Activated T-cell treated with anti-CD3 and anti-CD28 coated beads, Interleukin-2, amount 50 U/mL, for 1 hour (primary cell): ENCODE measurements around the gene HIVEP2.

Source experiments
- DNase-seq: peaks from one replicate; pipeline ENCODE4 v3.0.0-alpha.2; 2020

Gene HIVEP2

DNA sequence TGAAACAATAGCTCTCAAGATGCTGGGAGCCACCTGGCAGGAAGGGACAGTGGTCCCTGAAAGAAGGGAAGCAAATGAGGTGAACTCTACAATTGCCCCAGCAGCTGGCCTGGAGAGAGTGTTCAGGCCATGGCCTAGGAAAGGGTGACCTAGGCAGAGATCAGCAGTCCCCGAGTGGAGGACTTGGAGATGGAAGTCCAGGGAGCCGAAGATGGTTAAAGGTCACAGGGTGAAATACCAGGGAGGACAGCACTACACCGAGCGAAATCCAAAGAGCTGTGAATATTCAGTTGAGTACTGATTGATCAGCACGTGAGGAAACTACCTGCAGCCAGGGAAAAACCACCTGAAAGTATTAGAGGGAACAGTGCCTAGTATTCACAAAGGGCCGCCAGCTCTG, 133.1 kb downstream of the HIVEP2 start:
- no peak for DNase-seq

DNA sequence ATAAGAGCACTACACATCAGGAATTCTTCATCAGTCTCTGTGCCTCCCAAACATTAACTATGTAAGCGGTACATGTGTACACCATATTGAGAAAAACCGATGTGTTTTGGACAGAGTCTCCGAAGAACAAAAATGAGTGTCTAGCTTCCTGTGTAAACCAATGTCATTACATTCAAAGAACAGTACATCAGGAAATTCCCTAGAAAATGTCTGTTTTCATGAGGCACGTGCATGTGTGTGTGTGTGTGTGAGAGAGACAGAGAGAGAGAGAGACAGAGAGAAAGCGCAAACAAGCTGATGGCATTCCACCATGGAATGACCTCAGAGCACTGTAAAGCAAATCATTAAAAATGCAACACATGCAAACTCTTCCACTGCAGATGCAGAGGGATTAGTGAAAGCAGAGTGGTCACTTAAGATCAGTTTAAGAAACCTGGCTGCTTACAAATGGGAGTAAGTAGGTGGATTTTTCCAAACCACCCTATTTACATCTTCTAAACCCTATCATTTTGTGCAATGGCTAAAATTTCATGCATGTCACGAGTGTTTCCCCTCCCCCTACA, 133.9 kb downstream of the HIVEP2 start:
- DNase-seq: no peak

DNA sequence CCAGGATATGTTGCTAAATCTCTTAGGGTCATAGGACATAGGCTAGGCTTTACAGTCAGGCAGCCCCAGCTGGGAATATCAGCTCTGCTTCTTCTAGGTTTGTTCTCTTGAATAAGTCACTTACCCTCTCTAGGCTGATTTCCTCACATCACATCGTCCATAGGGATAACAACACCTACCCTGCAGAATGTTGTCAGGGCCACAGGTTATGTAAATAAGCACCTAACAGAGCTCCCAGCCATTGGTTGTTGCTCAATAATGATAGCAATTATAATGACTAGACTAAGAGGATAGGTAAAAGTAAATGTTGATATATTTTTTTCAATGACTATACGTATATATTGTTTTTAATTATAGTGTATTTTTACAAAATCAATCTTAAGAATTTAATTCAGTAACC, 135.0 kb downstream of the HIVEP2 start:
- DNase-seq: no peak

DNA sequence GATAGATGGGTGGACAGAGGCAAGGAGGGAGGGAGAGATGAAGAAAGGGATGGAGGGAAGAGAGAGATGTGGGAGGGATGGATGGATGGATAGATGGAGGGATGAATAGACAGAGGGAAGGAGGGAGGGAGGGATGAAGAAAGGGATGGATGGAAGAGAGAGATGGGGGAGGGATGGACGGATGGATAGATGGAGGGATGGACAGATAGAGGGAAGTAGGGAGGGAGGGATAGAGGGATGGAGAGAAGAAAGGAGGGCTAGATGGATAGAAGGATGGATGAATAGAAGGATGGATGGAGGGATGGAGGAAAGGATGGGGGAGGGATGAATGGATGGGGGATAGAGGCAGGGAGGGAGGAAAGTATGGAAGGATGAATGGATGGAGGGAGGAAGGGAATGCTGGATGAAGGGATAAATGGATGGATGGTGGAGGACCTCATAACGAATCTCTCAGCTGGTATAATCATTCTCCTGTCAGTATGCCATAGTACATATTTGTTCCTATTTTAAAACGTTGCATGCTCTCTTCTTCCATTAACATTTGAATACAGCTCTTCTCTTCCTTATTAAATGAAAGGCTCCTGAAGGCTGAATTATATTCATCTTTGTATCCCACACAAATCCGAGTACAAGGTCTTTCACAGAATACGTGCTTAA, 136.4 kb downstream of the HIVEP2 start:
- DNase-seq: no peak

DNA sequence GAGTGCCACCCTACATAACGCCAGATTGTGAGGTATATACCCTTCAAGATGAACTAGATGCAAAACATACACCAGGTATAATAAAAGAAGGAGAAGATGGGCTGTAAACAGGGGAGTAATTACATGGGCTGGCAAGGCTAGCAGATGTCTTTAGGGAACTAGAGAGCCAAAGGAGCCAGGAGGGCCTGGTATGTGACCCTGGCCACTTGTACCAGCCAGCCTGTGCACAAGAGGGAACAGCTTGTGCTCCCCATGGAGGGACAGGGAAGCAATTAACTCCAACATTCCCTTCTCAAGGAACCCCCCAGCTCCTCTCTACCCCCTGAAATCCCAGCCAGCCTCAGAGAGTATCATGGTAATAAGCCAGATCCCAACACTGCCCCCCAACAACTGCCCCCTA, 139.9 kb downstream of the HIVEP2 start:
- no peak for DNase-seq

DNA sequence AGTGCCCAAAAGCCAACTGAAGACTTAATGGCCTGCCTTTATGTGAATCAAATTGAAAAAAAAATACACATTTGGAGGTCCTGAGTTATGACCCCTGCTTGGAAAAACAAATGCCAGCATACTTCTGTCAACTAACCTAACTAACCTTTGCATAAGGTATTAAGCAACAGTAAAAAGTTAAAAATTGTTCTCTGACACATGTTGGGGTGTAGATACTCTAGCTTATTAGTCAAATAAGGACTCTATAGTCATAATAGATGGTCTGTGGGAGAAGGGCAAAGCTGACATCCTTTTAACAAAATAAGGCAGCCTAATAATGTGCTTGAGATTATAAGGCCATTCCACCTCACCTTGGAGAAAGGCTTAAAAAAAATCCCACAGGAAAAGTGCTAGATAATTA, 140.5 kb downstream of the HIVEP2 start:
- DNase-seq: no peak

DNA sequence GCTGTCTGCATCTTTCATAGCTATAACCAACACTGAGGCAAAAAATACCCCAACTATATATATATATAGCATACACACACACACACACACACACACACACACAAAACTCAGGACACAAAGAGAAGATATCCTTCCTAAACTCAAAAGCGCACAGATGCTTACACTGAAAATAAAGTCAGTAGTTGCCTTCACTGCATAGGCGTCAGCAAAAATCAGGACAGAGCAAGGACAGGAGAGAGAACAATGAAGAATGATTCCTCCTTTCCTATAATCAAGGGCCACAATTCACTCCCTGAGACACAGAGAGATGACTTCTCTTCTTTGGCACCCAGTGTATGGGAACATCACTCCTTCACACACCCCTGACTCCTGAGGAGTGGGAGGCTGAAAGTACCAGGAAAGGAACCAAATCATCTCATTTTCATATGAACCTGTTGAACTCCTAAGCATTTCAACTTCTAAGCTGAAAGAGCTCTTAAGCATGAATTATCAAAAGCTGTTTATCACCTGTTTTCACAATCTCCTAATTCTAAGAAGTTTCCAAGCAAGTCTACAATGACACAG, 141.4 kb downstream of the HIVEP2 start:
- no peak for DNase-seq

DNA sequence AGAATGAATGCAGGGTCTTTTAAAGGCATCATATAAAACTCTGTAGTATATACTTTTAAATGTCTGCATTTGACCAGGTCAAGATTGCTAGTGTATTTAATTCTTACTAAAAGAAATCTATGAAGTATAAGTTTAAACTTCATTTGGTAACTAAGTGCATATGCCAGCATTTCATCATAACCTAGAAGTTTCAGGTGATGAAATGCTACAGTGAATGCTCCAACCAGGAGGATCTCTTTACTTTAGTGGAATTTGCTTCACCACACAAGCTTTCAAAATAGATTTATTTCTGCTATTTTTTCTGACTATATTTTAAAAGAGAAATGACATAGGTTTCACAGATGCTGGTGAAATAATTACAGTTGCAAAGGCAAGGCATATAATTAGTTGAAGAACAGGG, 141.9 kb downstream of the HIVEP2 start:
- no peak for DNase-seq

DNA sequence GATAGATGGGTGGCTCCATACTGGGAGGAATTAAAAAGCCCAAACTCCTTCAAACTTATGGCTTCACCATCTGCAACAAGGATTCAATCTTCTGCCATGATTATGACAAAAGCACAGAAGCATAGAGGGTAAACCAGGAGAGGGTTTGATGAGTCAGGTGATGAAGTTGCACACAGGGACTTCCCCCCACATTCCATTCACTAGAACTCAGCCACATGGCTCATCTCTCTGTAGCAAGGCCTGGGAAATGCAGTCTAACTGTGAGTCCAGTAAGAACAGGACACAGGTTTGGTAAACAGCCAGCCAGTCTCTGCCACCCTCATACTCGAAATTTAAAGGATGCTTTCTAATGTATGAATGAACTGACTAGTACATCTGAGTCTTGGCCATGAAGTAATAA, 142.9 kb downstream of the HIVEP2 start:
- no peak for DNase-seq

DNA sequence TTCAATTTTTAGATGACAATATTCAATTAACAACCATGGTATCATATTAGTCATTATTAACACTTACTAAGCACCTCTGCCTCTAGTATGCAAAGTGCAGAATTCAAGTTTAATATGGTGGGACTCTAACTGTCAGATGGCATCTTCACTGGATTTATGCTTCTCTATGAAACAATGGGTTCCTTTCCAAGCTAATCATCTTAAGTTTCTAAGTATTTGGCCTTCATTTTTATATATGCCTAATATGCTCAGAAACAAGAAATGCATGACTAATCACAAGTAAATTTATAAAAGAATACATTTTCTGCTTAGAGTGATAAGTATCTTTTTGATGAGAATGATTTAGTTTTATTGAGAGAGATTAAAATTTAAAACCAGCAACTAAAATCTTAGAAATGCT, 144.7 kb downstream of the HIVEP2 start:
- DNase-seq: no peak

DNA sequence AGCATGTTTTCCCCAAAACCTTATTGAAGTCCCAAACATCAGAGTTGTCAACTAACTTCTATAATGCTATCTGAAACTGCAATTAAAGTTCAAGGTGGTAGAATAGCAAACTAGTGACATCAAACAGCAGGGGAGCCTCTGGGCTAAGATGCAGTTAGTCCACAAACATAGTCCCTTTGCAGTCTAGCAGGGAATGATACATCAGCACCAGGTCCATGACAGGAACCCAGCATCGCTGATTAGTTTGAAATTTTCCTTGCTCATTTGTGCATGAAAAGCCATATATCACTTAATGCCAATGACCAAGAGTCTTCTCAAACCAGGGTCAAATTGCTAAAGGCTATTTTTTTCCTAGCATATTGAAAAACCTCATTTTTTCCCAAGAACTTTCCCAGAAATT, 145.3 kb downstream of the HIVEP2 start:
- DNase-seq: no peak

DNA sequence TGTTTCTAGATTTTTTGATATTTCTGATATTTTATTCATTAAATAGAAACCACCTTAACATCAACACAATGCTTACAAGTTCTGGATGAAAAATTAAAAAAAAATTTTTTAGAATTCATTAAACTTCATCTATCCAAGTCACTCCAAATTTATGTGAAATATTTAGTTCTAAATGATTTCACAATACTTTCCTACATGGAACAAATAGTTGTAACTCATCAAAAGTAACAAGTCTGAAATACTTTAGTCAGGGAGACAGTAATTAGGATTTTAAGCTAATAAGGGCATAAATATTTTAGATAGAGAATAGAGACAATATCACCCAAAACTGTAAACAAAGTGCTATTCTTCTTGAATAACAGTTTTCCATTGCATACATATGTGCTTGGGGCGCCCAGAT, 147.8 kb downstream of the HIVEP2 start:
- DNase-seq: no peak

DNA sequence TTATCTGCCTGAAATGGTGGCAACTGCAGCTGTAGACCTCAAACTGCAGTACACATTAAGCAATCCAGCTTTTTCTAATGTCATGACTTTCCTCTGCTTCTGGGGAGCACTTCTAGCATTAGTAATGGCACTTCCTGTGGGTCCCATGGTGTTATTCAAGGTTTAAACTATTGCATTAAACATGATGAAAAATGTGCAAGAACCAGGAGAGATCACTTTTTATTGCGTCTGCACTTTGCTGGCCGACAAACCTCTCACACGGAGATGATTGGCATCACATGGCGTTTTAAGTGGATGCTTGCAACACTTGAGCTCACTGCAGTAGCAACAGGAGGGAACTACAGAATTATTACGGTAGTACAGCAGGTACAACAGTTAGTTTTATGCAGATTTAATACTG, 148.4 kb downstream of the HIVEP2 start:
- no peak for DNase-seq

DNA sequence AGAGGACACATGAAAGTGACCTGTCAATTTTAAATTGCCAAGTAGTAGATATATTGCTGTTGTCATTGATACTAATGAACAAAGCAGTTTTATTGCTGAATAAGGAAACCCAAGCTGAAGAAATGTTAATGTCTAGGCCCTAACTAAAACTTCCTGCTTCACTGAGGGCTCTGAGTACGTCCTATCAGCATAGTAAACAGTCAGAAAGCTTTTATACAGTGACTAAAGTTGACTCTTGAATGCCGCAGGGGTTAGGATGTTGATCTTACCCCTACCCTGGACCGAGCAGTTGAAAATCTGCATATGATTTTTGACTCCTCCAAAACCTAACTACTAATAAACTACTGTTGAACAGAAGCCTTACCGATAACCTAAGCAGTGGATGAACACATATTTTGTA, 149.0 kb downstream of the HIVEP2 start:
- no peak for DNase-seq

DNA sequence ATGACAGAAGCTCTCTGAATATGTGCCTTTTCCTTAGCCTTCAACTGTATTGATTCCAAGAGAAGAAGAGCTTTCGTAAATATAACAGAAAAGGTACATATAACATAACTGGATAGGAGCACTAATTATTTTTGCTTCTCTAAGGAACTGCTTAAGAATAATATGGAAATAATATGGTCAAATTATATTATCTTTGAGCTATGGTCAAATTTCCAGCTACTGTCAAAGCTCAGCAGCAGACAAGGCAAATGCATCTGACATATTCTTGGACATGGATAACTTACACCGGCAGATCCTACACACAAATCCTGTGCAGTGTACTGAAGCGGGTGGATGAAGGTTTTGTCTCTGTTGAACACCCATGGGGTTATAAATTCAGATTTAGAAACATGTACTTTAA, 150.6 kb downstream of the HIVEP2 start:
- no peak for DNase-seq

DNA sequence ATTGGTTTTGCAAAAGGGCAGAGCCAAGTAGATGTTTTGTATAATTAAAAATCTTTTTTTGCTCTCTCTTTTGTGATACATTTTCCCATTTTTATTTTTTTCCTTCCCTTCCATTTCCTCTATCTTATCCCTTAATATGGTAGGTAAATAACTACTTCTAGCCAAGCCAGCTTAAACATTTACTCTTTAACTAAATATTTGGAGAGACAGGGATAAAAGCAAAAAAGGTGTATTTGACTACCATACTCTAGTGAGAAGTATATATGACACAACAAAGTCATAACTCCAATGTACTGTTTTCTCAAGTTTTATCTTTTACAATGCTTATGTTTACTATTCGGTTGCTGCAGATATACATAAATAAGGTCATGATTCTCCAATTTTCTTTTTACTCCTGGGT, 154.7 kb downstream of the HIVEP2 start:
- DNase-seq: no peak

DNA sequence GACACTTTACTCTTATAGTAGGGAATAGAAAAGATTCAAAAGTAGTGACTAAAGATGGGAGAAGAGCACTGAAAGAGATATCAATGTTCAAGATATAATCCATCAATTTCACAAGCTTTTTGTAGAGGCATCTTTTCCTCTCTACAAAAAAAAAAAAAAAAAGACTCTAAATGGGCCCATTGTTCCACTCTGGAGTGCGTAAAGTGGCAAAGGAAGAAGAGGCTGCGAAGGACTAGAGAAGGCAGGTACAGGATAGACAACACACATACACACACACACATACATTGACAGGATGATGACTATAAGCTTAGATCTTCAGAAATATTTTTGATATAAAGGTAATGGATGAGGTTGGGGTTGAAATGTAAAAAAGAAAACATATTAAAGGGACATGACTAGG, 157.6 kb downstream of the HIVEP2 start:
- DNase-seq: no peak

DNA sequence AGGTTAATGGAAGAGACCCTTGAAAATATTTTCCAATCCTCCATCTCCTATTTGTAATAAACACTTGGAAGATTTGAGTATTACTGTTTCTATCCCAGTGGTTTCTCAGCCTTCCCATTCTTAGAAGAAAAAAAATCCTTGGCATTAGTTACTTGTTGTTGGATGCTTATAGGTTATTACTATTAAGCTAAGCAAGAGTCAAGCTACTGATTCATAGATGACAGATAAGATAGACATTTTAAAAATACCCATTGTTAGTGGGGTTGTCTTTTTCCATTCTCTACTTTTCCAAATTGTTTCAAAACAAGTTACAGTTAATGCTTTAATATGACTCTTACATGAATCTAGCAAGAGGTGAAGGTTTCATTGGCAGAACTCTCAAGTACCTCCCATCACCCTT, 158.5 kb downstream of the HIVEP2 start:
- no peak for DNase-seq

DNA sequence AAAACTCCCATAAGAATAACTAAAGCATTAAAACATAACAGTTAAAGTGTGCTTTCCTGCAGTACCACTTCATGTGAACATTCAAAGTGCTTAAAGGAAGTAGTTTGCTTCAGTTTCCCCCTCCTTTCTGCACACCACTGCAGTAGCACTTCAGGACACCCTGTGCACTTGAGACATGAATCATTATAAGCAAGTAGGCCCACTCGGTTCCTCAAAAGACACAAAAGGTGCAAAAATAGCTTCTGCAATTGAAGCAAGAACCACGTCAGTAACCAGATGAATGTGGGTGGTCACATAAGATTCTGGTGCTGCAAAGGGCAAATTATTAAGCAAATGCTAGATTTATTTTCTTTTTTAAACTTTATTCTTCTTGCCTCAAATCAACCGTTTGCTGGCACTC, 160.6 kb downstream of the HIVEP2 start:
- no peak for DNase-seq

DNA sequence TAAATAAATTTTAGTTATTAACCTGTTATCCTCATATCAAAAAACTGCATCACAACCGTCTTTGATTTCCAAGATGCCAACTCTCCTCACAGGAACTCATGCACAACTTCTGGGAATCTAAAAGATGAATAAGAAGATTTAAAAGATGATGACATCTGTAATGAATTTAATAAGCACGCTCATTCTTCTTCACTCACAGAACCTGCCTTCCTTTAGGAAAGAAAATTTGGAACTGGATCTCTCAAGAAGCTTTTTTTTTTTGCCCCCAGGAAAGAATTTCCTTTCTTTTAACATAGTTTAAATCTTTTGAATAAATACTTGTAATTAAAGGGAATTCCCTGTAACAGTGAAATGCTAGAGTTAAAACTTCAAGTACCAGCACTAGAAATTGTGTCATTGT, 161.5 kb downstream of the HIVEP2 start:
- no peak for DNase-seq

DNA sequence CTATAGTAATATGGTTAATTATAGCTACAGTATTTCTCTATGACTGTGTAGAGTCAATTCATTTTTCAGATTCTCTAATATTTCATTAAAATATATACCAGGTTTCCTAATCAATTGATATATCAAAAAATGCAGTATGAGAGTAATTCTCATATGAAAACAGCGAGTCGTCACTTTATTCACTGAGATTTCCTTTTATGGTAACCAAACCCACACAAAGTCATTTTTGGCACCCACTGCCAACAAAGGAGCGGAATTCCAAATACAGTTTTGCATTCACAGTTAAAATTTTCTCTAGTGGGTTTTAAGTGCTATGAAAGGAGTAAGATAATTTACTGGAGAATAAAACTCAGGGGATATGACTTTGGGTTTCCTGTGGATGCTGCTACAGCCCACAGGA, 163.8 kb downstream of the HIVEP2 start:
- no peak for DNase-seq

DNA sequence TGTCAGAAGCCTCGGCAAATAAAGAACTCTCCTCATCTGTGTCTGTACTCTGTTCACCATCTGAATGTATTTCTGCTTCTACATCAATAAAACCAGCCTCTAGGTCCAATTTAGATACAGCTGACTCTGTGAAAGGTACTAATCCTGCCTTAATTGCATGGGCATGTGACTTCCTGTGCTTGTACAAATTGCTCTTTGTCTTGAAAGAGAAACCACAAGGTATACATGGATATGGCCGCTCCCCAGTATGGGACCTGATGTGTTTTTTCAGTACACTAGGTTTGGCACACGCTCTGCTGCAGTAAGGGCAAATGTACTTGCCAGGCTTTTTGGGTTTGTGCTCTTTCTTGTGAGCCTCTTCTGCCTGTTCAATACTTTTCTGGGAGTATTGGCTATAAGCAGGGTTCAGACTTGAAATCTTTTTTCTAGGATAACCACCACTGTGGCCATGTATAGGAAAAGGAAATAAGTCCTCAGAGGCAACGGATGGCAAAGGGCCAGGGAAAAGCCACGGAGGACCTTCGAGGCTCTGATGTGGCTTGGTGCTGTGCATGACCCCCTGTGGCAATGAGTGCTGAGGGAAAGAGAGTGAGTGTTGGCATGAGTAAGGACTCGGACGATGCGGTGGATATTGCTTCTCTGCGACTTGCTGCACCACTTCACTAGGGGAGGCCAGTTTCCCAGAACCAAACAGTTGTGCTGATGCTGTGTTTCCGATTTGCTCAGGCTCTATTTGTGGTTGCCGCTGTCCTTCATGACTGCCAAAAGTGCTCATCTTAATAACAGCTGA, 170.9 kb downstream of the HIVEP2 start:
- no peak for DNase-seq

DNA sequence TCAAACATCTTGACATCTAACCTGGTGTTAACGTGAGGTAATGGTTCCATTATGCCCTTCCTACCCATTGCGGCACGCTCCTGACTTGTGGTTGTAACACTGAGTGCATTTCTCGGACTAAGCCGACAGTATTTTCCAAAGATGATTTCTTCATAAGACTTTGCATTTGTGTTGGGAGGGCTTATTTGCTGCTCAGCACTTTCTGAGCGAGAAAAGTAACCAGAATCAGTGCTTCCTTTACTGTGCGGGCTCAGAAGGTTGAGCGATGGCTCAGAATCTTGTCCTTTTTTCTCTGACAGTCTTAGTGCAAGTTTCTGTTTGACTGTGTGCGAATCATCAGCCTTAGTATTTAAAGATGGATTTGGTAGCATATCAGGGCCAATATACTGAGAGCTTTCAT, 171.7 kb downstream of the HIVEP2 start:
- no peak for DNase-seq

DNA sequence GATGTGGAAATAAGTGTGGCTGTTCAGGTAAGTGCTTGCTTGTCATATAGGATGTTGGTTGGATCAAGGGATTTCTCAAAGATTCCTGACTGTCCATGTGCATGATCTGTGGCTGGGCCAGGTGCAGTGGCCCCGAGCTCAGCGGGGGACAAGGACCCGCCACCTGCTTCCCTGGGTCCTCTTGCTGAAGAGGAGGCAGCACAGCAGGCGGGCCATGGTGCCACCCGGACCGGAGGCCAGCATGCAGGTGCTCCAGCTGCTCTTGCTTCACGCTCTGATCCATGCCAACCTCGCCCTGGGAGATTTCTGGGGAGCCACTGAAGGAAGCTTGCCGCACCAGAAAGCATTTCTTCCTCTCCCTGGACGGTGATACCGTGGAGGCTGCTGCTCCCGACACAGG, 173.8 kb downstream of the HIVEP2 start:
- no peak for DNase-seq
